Ishikawa (cell line): ENCODE data around the gene TMPRSS7.

Experiments
- CEBPB ChIP-seq: IDR thresholded peaks from 2 replicates; pipeline ENCODE4 v1.6.1; 2012
- EGR1 ChIP-seq: IDR thresholded peaks from 2 replicates; pipeline ENCODE4 v1.6.1; 2012
- EP300 ChIP-seq: IDR thresholded peaks from 2 replicates; pipeline ENCODE4 v1.6.1; 2012; ENCODE audit warnings: borderline replicate concordance
- NFIC ChIP-seq: IDR thresholded peaks from 2 replicates; pipeline ENCODE4 v1.6.1; 2012
- RAD21 ChIP-seq: IDR thresholded peaks from 2 replicates; pipeline ENCODE4 v1.6.1; 2012; ENCODE audit warnings: low read depth
- TAF1 ChIP-seq: IDR thresholded peaks from 2 replicates; pipeline ENCODE4 v1.6.1; 2012; ENCODE audit warnings: low read depth, mild to moderate bottlenecking
- TCF12 ChIP-seq: IDR thresholded peaks from 2 replicates; pipeline ENCODE4 v1.6.1; 2012; ENCODE audit warnings: low read depth
- TEAD4 ChIP-seq: IDR thresholded peaks from 2 replicates; pipeline ENCODE4 v1.6.1; 2012
- USF1 ChIP-seq: IDR thresholded peaks from 2 replicates; pipeline ENCODE4 v1.6.1; 2012
- YY1 ChIP-seq: IDR thresholded peaks from 2 replicates; pipeline ENCODE4 v1.6.1; 2012; ENCODE audit warnings: low read depth
- ZBTB7A ChIP-seq: IDR thresholded peaks from 2 replicates; pipeline ENCODE4 v1.6.1; 2012; ENCODE audit warnings: low read depth
- TF ChIP-seq, protein P1 (sequence below): IDR thresholded peaks from 2 replicates; pipeline ENCODE4 v1.6.1; 2012
- TF ChIP-seq, protein P2 (sequence below): IDR thresholded peaks from 2 replicates; pipeline ENCODE4 v1.6.1; 2012; ENCODE audit warnings: low read depth, mild to moderate bottlenecking

Gene TMPRSS7

DNA sequence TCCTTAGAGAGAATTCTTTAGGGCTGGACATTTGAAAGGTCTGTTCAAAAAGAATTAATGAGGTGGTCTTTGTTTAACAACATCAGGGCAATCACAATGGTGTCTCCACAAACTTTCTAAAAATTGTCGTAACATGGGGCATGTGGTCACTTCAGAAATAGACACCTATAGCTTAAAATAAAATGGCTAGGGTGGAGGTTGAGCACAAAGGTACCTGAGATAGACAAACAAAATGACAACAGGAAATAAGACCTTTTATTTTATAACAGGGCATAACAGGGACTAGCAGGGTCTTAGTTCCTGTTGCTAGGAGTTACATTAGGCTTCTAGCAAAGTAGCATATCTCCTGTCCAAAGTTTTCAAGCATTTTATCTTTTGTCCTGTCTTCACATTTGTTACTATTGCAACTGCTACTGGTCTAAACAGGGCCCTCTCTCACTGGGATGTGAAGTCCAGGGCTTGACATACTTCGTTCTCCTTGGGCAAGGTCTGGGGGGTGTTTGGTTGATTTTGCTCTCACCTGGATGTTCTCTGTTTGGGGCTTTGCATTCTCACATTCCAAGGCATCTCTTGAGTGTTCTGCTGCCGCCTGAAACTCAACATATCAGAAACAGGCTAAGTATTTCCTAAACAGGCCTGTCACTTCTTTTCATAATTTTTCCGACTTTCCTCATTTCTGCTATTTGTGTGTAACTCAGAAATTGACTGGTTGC is 95.5 kb downstream of the TMPRSS7 start:
- no peak for TF ChIP-seq EP300
- no peak for TF ChIP-seq NFIC
- no peak for TF ChIP-seq ZBTB7A
- TF ChIP-seq EGR1, result no peak
- TF ChIP-seq RAD21, result no peak
- no peak for TF ChIP-seq TCF12
- TF ChIP-seq CEBPB, result no peak
- TF ChIP-seq, protein P1, sequence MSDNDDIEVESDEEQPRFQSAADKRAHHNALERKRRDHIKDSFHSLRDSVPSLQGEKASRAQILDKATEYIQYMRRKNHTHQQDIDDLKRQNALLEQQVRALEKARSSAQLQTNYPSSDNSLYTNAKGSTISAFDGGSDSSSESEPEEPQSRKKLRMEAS, result no peak
- TF ChIP-seq TEAD4, result no peak
- no peak for TF ChIP-seq TAF1

DNA sequence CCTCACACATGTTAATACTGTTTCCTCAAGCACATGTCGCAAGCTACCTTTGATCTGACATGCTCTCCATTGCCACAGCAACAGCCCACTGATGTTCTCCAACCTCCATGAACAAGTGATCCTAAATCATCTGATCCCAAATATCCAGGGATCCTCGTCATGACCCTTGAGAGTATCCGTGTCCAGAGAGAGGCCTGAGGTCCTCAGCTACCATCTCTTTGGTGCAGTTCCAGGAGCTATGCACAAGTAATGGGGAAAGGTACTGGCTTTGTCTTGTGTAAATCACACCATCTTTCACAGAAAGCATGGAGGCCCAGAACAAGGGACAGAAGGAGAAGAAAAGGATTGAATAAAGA is 96.1 kb downstream of the TMPRSS7 start:
- TF ChIP-seq, protein P2, sequence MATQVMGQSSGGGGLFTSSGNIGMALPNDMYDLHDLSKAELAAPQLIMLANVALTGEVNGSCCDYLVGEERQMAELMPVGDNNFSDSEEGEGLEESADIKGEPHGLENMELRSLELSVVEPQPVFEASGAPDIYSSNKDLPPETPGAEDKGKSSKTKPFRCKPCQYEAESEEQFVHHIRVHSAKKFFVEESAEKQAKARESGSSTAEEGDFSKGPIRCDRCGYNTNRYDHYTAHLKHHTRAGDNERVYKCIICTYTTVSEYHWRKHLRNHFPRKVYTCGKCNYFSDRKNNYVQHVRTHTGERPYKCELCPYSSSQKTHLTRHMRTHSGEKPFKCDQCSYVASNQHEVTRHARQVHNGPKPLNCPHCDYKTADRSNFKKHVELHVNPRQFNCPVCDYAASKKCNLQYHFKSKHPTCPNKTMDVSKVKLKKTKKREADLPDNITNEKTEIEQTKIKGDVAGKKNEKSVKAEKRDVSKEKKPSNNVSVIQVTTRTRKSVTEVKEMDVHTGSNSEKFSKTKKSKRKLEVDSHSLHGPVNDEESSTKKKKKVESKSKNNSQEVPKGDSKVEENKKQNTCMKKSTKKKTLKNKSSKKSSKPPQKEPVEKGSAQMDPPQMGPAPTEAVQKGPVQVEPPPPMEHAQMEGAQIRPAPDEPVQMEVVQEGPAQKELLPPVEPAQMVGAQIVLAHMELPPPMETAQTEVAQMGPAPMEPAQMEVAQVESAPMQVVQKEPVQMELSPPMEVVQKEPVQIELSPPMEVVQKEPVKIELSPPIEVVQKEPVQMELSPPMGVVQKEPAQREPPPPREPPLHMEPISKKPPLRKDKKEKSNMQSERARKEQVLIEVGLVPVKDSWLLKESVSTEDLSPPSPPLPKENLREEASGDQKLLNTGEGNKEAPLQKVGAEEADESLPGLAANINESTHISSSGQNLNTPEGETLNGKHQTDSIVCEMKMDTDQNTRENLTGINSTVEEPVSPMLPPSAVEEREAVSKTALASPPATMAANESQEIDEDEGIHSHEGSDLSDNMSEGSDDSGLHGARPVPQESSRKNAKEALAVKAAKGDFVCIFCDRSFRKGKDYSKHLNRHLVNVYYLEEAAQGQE, result no peak
- TF ChIP-seq TAF1, result no peak
- TF ChIP-seq, protein P1, result no peak
- TF ChIP-seq NFIC, result no peak
- TF ChIP-seq YY1, result no peak
- TF ChIP-seq CEBPB, result no peak
- no peak for TF ChIP-seq TEAD4
- no peak for TF ChIP-seq USF1
- no peak for TF ChIP-seq TCF12
- no peak for TF ChIP-seq RAD21
